ENCODE data around the gene WWC1.

Gene WWC1

GRCh38 chr5:168324859-168325630 is 33.6 kb downstream of the WWC1 start:
- H4K91ac ChIP-seq (ENCODE audit: low read length) = no peak overlapping the region
- WGBS = 82% methylated on average over 5 of the region's 5 CpGs
- no peak overlapping the region for H3K18ac ChIP-seq (ENCODE audit: low read depth in 1 of 2, low read length in 2 of 2)
- H3K4me3 ChIP-seq (ENCODE audit: insufficient read depth in 1 of 2, low read depth in 1 of 2, low read length in 2 of 2) = no peak overlapping the region
- H2BK120ac ChIP-seq (ENCODE audit: low read depth, low read length) = no peak overlapping the region
- no peaks in the 10 kb centered on the region for H3K36me3 ChIP-seq (ENCODE audit: control insufficient read depth in 1 of 2, insufficient read depth in 2 of 2, low read depth in 1 of 2, low read length in 2 of 2)
- peak overlapping the region; percentile 0 for H2BK5ac ChIP-seq (ENCODE audit: low read depth, low read length, poor library complexity, severe bottlenecking)
- H2AFZ ChIP-seq (ENCODE audit: low read depth, low read length) = no peak overlapping the region
- H3K9ac ChIP-seq (ENCODE audit: low read length) = no peak overlapping the region
- H2BK12ac ChIP-seq (ENCODE audit: low read length in 2 of 2) = no peak overlapping the region
- H3K23ac ChIP-seq (ENCODE audit: low read length in 2 of 2) = no peak overlapping the region
- H3K4me1 ChIP-seq (ENCODE audit: control insufficient read depth, insufficient read depth, low read depth, low read length) = peaks cover 15% of the 10 kb centered on the region
- no peak overlapping the region for H4K8ac ChIP-seq (ENCODE audit: low read length)
- H2AK5ac ChIP-seq (ENCODE audit: low read length, severe bottlenecking) = no peak overlapping the region
- no peaks in the 10 kb centered on the region for H3K79me1 ChIP-seq (replicated peaks; ENCODE audit: low read length, poor library complexity, severe bottlenecking)
- H3K14ac ChIP-seq (ENCODE audit: low read length in 2 of 2) = no peak overlapping the region
- H3K4ac ChIP-seq (ENCODE audit: low read depth in 1 of 2, low read length in 2 of 2) = no peak overlapping the region
- no peaks in the 10 kb centered on the region for H3K9me3 ChIP-seq (ENCODE audit: control insufficient read depth, low read length)
- H3K4me2 ChIP-seq (ENCODE audit: low read length, poor library complexity, severe bottlenecking) = no peak overlapping the region
- no peaks in the 10 kb centered on the region for H3K27me3 ChIP-seq (ENCODE audit: control insufficient read depth in 1 of 2, insufficient read depth in 1 of 2, low read length in 2 of 2)
- no peak overlapping the region for H2BK15ac ChIP-seq (ENCODE audit: low read depth, poor library complexity, severe bottlenecking)
- peak overlapping the region; percentile 39 for H3K27ac ChIP-seq (ENCODE audit: low read length, poor library complexity, severe bottlenecking)
- DNase-seq = no peak

GRCh38 chr5:168327019-168327421 is 35.6 kb downstream of the WWC1 start:
- peaks cover 0 to 6% of the 10 kb centered on the region in 2 experiments for H3K27me3 ChIP-seq (ENCODE audit: control insufficient read depth in 1 of 2, insufficient read depth in 1 of 2, low read length in 2 of 2)
- peak overlapping the region; percentile 27 for H3K9ac ChIP-seq (ENCODE audit: low read length)
- H3K27ac ChIP-seq (ENCODE audit: low read length, poor library complexity, severe bottlenecking) = no peak overlapping the region
- H4K91ac ChIP-seq (ENCODE audit: low read length) = no peak overlapping the region
- H3K14ac ChIP-seq (ENCODE audit: low read length in 2 of 2) = no peak overlapping the region
- no peak overlapping the region for H2BK5ac ChIP-seq (ENCODE audit: low read depth, low read length, poor library complexity, severe bottlenecking)
- no peak overlapping the region for H2AFZ ChIP-seq (ENCODE audit: low read depth, low read length)
- H3K18ac ChIP-seq (ENCODE audit: low read depth in 1 of 2, low read length in 2 of 2) = no peak overlapping the region
- no peak for DNase-seq
- no peak overlapping the region for H2AK5ac ChIP-seq (ENCODE audit: low read length, severe bottlenecking)
- H3K36me3 ChIP-seq (ENCODE audit: control insufficient read depth in 1 of 2, insufficient read depth in 2 of 2, low read depth in 1 of 2, low read length in 2 of 2) = no peaks in the 10 kb centered on the region
- no peak overlapping the region for H3K4me2 ChIP-seq (ENCODE audit: low read length, poor library complexity, severe bottlenecking)
- WGBS = 83% methylated on average over 3 of the region's 3 CpGs
- H3K4me1 ChIP-seq (ENCODE audit: control insufficient read depth, insufficient read depth, low read depth, low read length) = peaks cover 17% of the 10 kb centered on the region
- H2BK15ac ChIP-seq (ENCODE audit: low read depth, poor library complexity, severe bottlenecking) = no peak overlapping the region
- no peak overlapping the region for H3K23ac ChIP-seq (ENCODE audit: low read length in 2 of 2)
- H3K4me3 ChIP-seq (ENCODE audit: insufficient read depth in 1 of 2, low read depth in 1 of 2, low read length in 2 of 2) = peak overlapping the region in 1 of 2 experiments; percentile 3
- peaks cover 2% of the 10 kb centered on the region for H3K79me1 ChIP-seq (replicated peaks; ENCODE audit: low read length, poor library complexity, severe bottlenecking)
- no peak overlapping the region for H2BK120ac ChIP-seq (ENCODE audit: low read depth, low read length)
- no peak overlapping the region for H3K4ac ChIP-seq (ENCODE audit: low read depth in 1 of 2, low read length in 2 of 2)
- no peak overlapping the region for H4K8ac ChIP-seq (ENCODE audit: low read length)
- no peaks in the 10 kb centered on the region for H3K9me3 ChIP-seq (ENCODE audit: control insufficient read depth, low read length)
- no peak overlapping the region for H2BK12ac ChIP-seq (ENCODE audit: low read length in 2 of 2)

GRCh38 chr5:168327451-168327850 is 36.0 kb downstream of the WWC1 start:
- no peak overlapping the region for H3K14ac ChIP-seq (ENCODE audit: low read length in 2 of 2)
- no peak overlapping the region for H2BK120ac ChIP-seq (ENCODE audit: low read depth, low read length)
- peaks cover 2% of the 10 kb centered on the region for H3K79me1 ChIP-seq (replicated peaks; ENCODE audit: low read length, poor library complexity, severe bottlenecking)
- no peak overlapping the region for H2BK15ac ChIP-seq (ENCODE audit: low read depth, poor library complexity, severe bottlenecking)
- no peak overlapping the region for H3K4ac ChIP-seq (ENCODE audit: low read depth in 1 of 2, low read length in 2 of 2)
- no peak overlapping the region for H4K8ac ChIP-seq (ENCODE audit: low read length)
- H3K23ac ChIP-seq (ENCODE audit: low read length in 2 of 2) = no peak overlapping the region
- H3K18ac ChIP-seq (ENCODE audit: low read depth in 1 of 2, low read length in 2 of 2) = no peak overlapping the region
- H3K4me2 ChIP-seq (ENCODE audit: low read length, poor library complexity, severe bottlenecking) = no peak overlapping the region
- no peak overlapping the region for H2BK5ac ChIP-seq (ENCODE audit: low read depth, low read length, poor library complexity, severe bottlenecking)
- no peaks in the 10 kb centered on the region for H3K9me3 ChIP-seq (ENCODE audit: control insufficient read depth, low read length)
- no peak for DNase-seq
- no peak overlapping the region for H2AK5ac ChIP-seq (ENCODE audit: low read length, severe bottlenecking)
- H3K4me3 ChIP-seq (ENCODE audit: insufficient read depth in 1 of 2, low read depth in 1 of 2, low read length in 2 of 2) = peak overlapping the region in 1 of 2 experiments; percentile 3
- peaks cover 17% of the 10 kb centered on the region for H3K4me1 ChIP-seq (ENCODE audit: control insufficient read depth, insufficient read depth, low read depth, low read length)
- H3K9ac ChIP-seq (ENCODE audit: low read length) = peak overlapping the region; percentile 27
- no peak overlapping the region for H2AFZ ChIP-seq (ENCODE audit: low read depth, low read length)
- H4K91ac ChIP-seq (ENCODE audit: low read length) = no peak overlapping the region
- WGBS = 92% methylated on average over 2 of the region's 2 CpGs
- H3K36me3 ChIP-seq (ENCODE audit: control insufficient read depth in 1 of 2, insufficient read depth in 2 of 2, low read depth in 1 of 2, low read length in 2 of 2) = no peaks in the 10 kb centered on the region
- no peak overlapping the region for H3K27ac ChIP-seq (ENCODE audit: low read length, poor library complexity, severe bottlenecking)
- no peak overlapping the region for H2BK12ac ChIP-seq (ENCODE audit: low read length in 2 of 2)
- peaks cover 0 to 6% of the 10 kb centered on the region in 2 experiments for H3K27me3 ChIP-seq (ENCODE audit: control insufficient read depth in 1 of 2, insufficient read depth in 1 of 2, low read length in 2 of 2)

GRCh38 chr5:168327994-168328393 is 36.5 kb downstream of the WWC1 start:
- H3K4me1 ChIP-seq (ENCODE audit: control insufficient read depth, insufficient read depth, low read depth, low read length) = peaks cover 17% of the 10 kb centered on the region
- no peak overlapping the region for H4K8ac ChIP-seq (ENCODE audit: low read length)
- no peak overlapping the region for H2AK5ac ChIP-seq (ENCODE audit: low read length, severe bottlenecking)
- DNase-seq = no peak
- no peak overlapping the region for H3K14ac ChIP-seq (ENCODE audit: low read length in 2 of 2)
- no peaks in the 10 kb centered on the region for H3K9me3 ChIP-seq (ENCODE audit: control insufficient read depth, low read length)
- peaks cover 2% of the 10 kb centered on the region for H3K79me1 ChIP-seq (replicated peaks; ENCODE audit: low read length, poor library complexity, severe bottlenecking)
- no peak overlapping the region for H3K18ac ChIP-seq (ENCODE audit: low read depth in 1 of 2, low read length in 2 of 2)
- no peak overlapping the region for H3K23ac ChIP-seq (ENCODE audit: low read length in 2 of 2)
- H3K27ac ChIP-seq (ENCODE audit: low read length, poor library complexity, severe bottlenecking) = no peak overlapping the region
- H3K27me3 ChIP-seq (ENCODE audit: control insufficient read depth in 1 of 2, insufficient read depth in 1 of 2, low read length in 2 of 2) = peaks cover 0 to 6% of the 10 kb centered on the region in 2 experiments
- H3K9ac ChIP-seq (ENCODE audit: low read length) = no peak overlapping the region
- no peak overlapping the region for H2BK15ac ChIP-seq (ENCODE audit: low read depth, poor library complexity, severe bottlenecking)
- 82% methylated on average over 4 of the region's 4 CpGs for WGBS
- H2BK5ac ChIP-seq (ENCODE audit: low read depth, low read length, poor library complexity, severe bottlenecking) = no peak overlapping the region
- no peak overlapping the region for H3K4ac ChIP-seq (ENCODE audit: low read depth in 1 of 2, low read length in 2 of 2)
- no peak overlapping the region for H3K4me2 ChIP-seq (ENCODE audit: low read length, poor library complexity, severe bottlenecking)
- no peak overlapping the region for H4K91ac ChIP-seq (ENCODE audit: low read length)
- H2BK120ac ChIP-seq (ENCODE audit: low read depth, low read length) = no peak overlapping the region
- no peaks in the 10 kb centered on the region for H3K36me3 ChIP-seq (ENCODE audit: control insufficient read depth in 1 of 2, insufficient read depth in 2 of 2, low read depth in 1 of 2, low read length in 2 of 2)
- peak overlapping the region in 1 of 2 experiments; percentile 3 for H3K4me3 ChIP-seq (ENCODE audit: insufficient read depth in 1 of 2, low read depth in 1 of 2, low read length in 2 of 2)
- no peak overlapping the region for H2BK12ac ChIP-seq (ENCODE audit: low read length in 2 of 2)
- no peak overlapping the region for H2AFZ ChIP-seq (ENCODE audit: low read depth, low read length)

All from mesenchymal stem cell (in vitro differentiated cells and primary cell).